HG03097 (cell line): ENCODE data around the gene PURB.
A peak's percentile ranks its signal among the peaks of the same experiment; 100 is the strongest.
"Not testable (repeated sequence)": the region's sequence is repeated elsewhere in the genome, so short reads cannot be mapped to it uniquely, and the experiment has no call there.

Source experiments
- ATAC-seq: cut with Tn5 transposase; IDR thresholded peaks from one replicate; pipeline ENCODE4 v1.9.1; 2021; ENCODE audit not compliant: unreplicated experiment, low FRiP score

The PURB gene

GRCh38 chr7:44885394-44886317 lies at the start of gene PURB:
Gene PURB, minus strand, starts transcription at chr7:44885530. Its CDS starts 182 bp downstream, at chr7:44885348.
- peak; percentile 92 for ATAC-seq

- no peak for ATAC-seq
These were observed 49.7 kb upstream of the PURB start for GRCh38 chr7:44935016-44935415.

GRCh38 chr7:44934510-44934909 lies 49.2 kb upstream of the PURB start:
- not testable (repeated sequence) for ATAC-seq

DNA sequence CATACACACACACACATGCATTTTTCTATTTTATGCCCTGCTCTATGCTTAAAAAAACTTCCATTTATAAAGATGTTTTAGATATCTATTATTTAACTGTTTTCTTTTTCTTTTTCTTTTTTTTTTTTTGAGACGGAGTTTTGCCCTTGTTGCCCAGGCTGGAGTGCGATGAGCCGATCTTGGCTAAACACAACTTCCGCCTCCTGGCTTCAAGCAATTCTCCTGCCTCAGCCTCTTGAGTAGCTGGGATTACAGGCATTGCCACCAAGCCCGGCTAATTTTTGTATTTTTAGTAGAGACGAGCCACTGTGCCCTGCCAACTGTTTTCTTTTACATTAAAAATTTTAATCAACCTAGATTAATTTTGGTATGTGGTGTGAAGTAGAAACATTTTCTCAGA lies 45.6 kb upstream of the PURB start:
- ATAC-seq, result no peak

DNA sequence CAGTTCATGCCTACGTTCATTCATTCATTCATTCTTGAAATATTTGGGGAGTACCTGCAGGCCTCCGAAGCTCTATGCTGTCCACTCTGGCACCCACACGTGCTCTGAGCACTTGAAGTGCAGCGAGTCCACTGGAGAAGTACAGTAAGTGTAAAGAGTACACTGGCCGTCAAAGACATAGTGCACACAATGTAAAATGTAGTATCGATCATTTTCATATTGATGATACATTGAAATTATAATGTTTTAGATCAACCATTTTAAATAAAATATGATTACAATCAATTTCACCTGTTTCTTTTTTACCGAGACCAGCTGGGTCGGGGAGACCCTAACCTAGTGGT lies 37.0 kb upstream of the PURB start:
- ATAC-seq, result no peak

GRCh38 chr7:44921607-44922350 lies 36.4 kb upstream of the PURB start:
- peak; percentile 73 for ATAC-seq

- ATAC-seq, result no peak
These were observed 34.8 kb upstream of the PURB start for GRCh38 chr7:44920119-44920518.

- no peak for ATAC-seq
These were observed 32.7 kb upstream of the PURB start for GRCh38 chr7:44918029-44918428.

DNA sequence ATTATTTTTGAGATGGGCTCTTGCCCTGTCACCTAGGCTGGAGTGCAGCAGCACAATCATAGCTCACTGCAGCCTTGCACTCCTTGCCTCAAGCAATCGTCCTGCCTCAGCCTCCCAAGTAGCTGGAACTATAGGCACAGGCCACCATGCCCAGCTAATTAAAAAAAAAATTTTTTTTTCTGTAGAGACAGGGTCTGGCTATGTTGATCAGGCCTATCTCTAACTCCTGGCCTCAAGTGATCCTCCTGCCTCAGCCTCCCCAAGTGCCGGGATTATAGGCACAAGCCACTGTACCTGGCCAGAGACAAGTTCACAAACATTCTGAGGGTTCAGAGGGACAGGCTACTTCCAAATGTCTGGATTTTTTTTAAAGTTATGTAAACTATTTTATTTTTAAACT lies 32.1 kb upstream of the PURB start:
- no peak for ATAC-seq

DNA sequence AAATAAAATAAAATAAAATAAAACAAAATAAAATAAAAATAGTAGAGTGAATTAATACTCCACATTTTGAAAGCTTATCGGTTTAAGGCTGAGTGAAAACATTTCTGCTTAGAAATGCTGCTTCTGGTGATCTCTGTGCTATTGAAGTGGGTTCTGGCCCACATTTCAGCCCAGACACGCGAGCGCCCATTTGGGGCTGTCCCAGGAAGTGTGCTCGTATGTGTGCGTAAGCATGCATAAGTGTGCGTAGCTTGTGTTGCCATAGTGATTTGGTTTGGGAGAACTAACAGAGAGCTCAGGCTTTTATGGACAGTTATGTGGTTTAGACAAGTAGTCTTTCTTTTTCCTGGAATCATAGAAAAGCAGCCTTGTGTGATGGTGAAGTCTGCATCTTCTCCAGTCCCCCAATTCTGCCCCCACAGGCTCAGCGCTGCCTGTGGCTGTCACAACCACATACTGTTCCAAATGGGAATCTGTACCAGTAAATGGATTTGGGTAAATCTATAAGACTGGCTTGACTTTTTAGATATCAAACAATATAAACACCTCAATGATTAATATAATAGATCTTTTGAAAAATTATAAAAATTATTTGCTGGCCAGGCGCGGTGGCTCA lies 29.8 kb upstream of the PURB start:
- ATAC-seq, result no peak

- no peak for ATAC-seq
These were observed 27.5 kb upstream of the PURB start for GRCh38 chr7:44912775-44913347.

- no peak for ATAC-seq
These were observed 26.6 kb upstream of the PURB start for GRCh38 chr7:44911911-44912310.

- no peak for ATAC-seq
These were observed 24.5 kb upstream of the PURB start for GRCh38 chr7:44909596-44910389.

- ATAC-seq, result no peak
These were observed 21.6 kb upstream of the PURB start for GRCh38 chr7:44906965-44907364.

GRCh38 chr7:44905002-44905635 lies 19.8 kb upstream of the PURB start:
- no peak for ATAC-seq

DNA sequence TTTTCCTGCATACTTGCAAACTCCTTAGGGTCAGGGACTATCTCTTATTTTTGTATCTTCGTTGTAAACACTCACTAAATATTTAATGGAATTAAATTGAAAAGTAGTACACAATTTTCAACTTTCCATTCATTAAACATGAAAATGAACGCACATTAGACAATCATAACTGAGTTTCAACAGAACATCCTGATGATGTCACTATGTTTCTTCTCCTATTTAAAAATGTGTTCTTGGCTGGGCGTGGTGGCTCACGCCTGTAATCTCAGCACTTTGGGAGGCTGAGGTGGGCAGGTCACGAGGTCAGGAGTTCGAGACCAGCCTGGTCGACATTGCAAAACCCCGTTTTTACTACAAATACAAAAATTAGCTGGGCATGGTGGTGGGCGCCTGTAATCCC lies 14.1 kb upstream of the PURB start:
- no peak for ATAC-seq

DNA sequence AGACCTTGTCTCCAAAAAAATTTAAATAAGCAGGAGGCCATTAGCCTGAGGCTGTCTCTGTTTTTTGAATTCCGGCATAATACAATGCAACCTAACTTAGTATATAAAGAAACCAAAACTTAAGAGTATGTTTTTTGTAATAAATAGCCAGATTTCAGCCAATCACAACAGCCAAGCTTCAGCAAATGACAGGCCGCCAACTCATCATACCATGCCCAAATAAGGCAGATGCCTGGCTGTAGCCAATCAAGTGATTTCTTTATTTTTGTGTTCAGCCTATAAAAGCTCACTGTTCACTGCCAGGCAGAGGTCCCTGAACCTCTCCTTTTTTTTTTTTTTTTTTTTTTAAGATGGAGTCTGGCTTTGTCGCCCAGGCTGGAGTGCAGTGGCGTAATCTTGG lies 12.7 kb upstream of the PURB start:
- ATAC-seq, result no peak

- ATAC-seq, result no peak
These were observed 12.0 kb upstream of the PURB start for GRCh38 chr7:44897309-44897708.

- no peak for ATAC-seq
These were observed 9.7 kb upstream of the PURB start for GRCh38 chr7:44894888-44895580.
